H9 (cell line): ENCODE data around the gene DIAPH3. TPM values are rescaled to one million over a fixed set of nuclear protein-coding genes. Genes with fewer than 3 reads are reported as not detected.

Experiments used
- DNase-seq: peaks from one replicate; pipeline ENCODE4 v3.0.0-alpha.2; 2017
- H2AFZ ChIP-seq: one replicate; pipeline ENCODE4 v1.6.1; 2013; ENCODE audit warnings: mild to moderate bottlenecking, low read length, control low read depth, moderate library complexity
- H2AK5ac ChIP-seq: 2 replicates; pipeline ENCODE4 v1.6.1; 2013; ENCODE audit warnings: low read length, control low read depth, mixed read lengths; ENCODE audit not compliant: insufficient read length
- H2BK120ac ChIP-seq: one replicate; pipeline ENCODE4 v1.6.1; 2013; ENCODE audit warnings: low read depth, mild to moderate bottlenecking, low read length, control low read depth, inconsistent platforms; ENCODE audit not compliant: poor library complexity, severe bottlenecking
- H2BK12ac ChIP-seq: 2 replicates; pipeline ENCODE4 v1.6.1; 2013; ENCODE audit warnings: low read length, control low read depth, mixed read lengths, low read depth; ENCODE audit not compliant: insufficient read length
- H2BK15ac ChIP-seq: 2 replicates; pipeline ENCODE4 v1.6.1; 2013; ENCODE audit warnings: low read depth, low read length, control low read depth
- H2BK20ac ChIP-seq: one replicate; pipeline ENCODE4 v1.6.1; 2013; ENCODE audit warnings: low read depth, mild to moderate bottlenecking, low read length, control low read depth, inconsistent platforms; ENCODE audit not compliant: poor library complexity, severe bottlenecking
- H2BK5ac ChIP-seq: 2 replicates; pipeline ENCODE4 v1.6.1; 2013; ENCODE audit warnings: low read length, control low read depth, mixed read lengths; ENCODE audit not compliant: insufficient read length
- H3K14ac ChIP-seq: 2 replicates; pipeline ENCODE4 v1.6.1; 2013; ENCODE audit warnings: low read length, control low read depth; ENCODE audit not compliant: insufficient read depth
- H3K18ac ChIP-seq: 2 replicates; pipeline ENCODE4 v1.6.1; 2013; ENCODE audit warnings: low read depth, mild to moderate bottlenecking, mixed read lengths, low read length, control low read depth; ENCODE audit not compliant: insufficient read length
- H3K23ac ChIP-seq: 2 replicates; pipeline ENCODE4 v1.6.1; 2013; ENCODE audit warnings: low read length, control low read depth, mixed read lengths, low read depth; ENCODE audit not compliant: insufficient read length
- H3K23me2 ChIP-seq: 2 replicates; pipeline ENCODE4 v1.6.1; 2013; ENCODE audit warnings: low read depth, mild to moderate bottlenecking, mixed read lengths, low read length, control low read depth; ENCODE audit not compliant: insufficient read length, poor library complexity, severe bottlenecking
- H3K27ac ChIP-seq: 2 replicates; pipeline ENCODE4 v1.5.1; 2013; ENCODE audit warnings: low read length, control low read depth, mixed read lengths, low read depth; ENCODE audit not compliant: insufficient read length
- H3K27me3 ChIP-seq: 2 replicates; pipeline ENCODE4 v1.6.1; 2013; ENCODE audit warnings: low read length, control low read depth, inconsistent platforms; ENCODE audit not compliant: insufficient read depth
- H3K4ac ChIP-seq: 2 replicates; pipeline ENCODE4 v1.6.1; 2013; ENCODE audit warnings: low read depth, mild to moderate bottlenecking, control low read depth, inconsistent platforms, low read length, moderate library complexity
- H3K4me1 ChIP-seq: 2 replicates; pipeline ENCODE4 v1.6.1; 2013; ENCODE audit warnings: low read length, control low read depth, inconsistent platforms; ENCODE audit not compliant: insufficient read depth
- H3K4me2 ChIP-seq: 2 replicates; pipeline ENCODE4 v1.6.1; 2013; ENCODE audit warnings: low read length, control low read depth, mixed read lengths; ENCODE audit not compliant: insufficient read length, insufficient read depth
- H3K56ac ChIP-seq: 2 replicates; pipeline ENCODE4 v1.6.1; 2013; ENCODE audit warnings: low read depth, mild to moderate bottlenecking, mixed read lengths, low read length, control low read depth; ENCODE audit not compliant: insufficient read length
- H3K79me1 ChIP-seq: 2 replicates; pipeline ENCODE4 v1.6.1; 2013; ENCODE audit warnings: low read depth, mild to moderate bottlenecking, moderate library complexity, low read length, control low read depth, inconsistent platforms; ENCODE audit not compliant: insufficient read depth, poor library complexity, severe bottlenecking
- H3K79me2 ChIP-seq: 2 replicates; pipeline ENCODE4 v1.6.1; 2013; ENCODE audit warnings: low read length, control low read depth, inconsistent platforms; ENCODE audit not compliant: insufficient read depth
- H3K9ac ChIP-seq: 2 replicates; pipeline ENCODE4 v1.6.1; 2013; ENCODE audit warnings: low read length, control low read depth, mixed read lengths; ENCODE audit not compliant: insufficient read length; ENCODE audit errors: extremely low read depth
- H3K9me3 ChIP-seq: one replicate; pipeline ENCODE4 v1.6.1; 2013; ENCODE audit warnings: low read depth, low read length, inconsistent platforms; ENCODE audit not compliant: control insufficient read depth
- H3T11ph ChIP-seq: one replicate; pipeline ENCODE4 v1.6.1; 2013; ENCODE audit warnings: mild to moderate bottlenecking, low read length, control low read depth, inconsistent platforms
- H4K20me1 ChIP-seq: one replicate; pipeline ENCODE4 v1.6.1; 2013; ENCODE audit not compliant: control insufficient read depth, insufficient read length, insufficient read depth
- H4K5ac ChIP-seq: 2 replicates; pipeline ENCODE4 v1.6.1; 2013; ENCODE audit warnings: low read depth, mild to moderate bottlenecking, mixed read lengths, low read length, control low read depth; ENCODE audit not compliant: insufficient read length
- H4K8ac ChIP-seq: replicated peaks from 2 replicates; pipeline ENCODE4 v1.6.1; 2013; ENCODE audit warnings: low read length, control low read depth, mixed read lengths, low read depth; ENCODE audit not compliant: insufficient read length
- H4K91ac ChIP-seq: 2 replicates; pipeline ENCODE4 v1.6.1; 2013; ENCODE audit warnings: low read depth, mild to moderate bottlenecking, moderate library complexity, mixed read lengths, low read length, control low read depth; ENCODE audit not compliant: insufficient read length
- H3K27ac Mint-ChIP-seq, 3 experiments: 2 replicates in 2 of 3; 3 replicates in 1 of 3; pipeline ENCODE4 v1.8.0; 2020 to 2021; ENCODE audit warnings: mixed read lengths in 3 of 3, mild to moderate bottlenecking in 1 of 3, moderate library complexity in 1 of 3
- H3K27me3 Mint-ChIP-seq: 2 replicates; pipeline ENCODE4 v1.8.0; 2021; ENCODE audit warnings: low read depth, mild to moderate bottlenecking, moderate library complexity, mixed read lengths
- H3K36me3 Mint-ChIP-seq, 3 experiments: 2 replicates in 2 of 3; 3 replicates in 1 of 3; pipeline ENCODE4 v1.8.0; 2020 to 2021; ENCODE audit warnings: low read depth in 3 of 3, mixed read lengths in 3 of 3; ENCODE audit not compliant: insufficient read depth in 1 of 3
- H3K4me1 Mint-ChIP-seq, 2 experiments: 2 replicates each; pipeline ENCODE4 v1.8.0; 2020; ENCODE audit warnings: mixed read lengths in 2 of 2
- H3K4me3 Mint-ChIP-seq, 2 experiments: 2 replicates in 1 of 2; 3 replicates in 1 of 2; pipeline ENCODE4 v1.8.0; 2020 to 2021; ENCODE audit warnings: mild to moderate bottlenecking in 2 of 2, mixed read lengths in 2 of 2, moderate library complexity in 1 of 2
- H3K9me3 Mint-ChIP-seq, 2 experiments: 2 replicates in 1 of 2; 3 replicates in 1 of 2; pipeline ENCODE4 v1.8.0; 2020; ENCODE audit warnings: mild to moderate bottlenecking in 2 of 2, mixed read lengths in 2 of 2, moderate library complexity in 1 of 2
- WGBS: extraction: QIAGEN DNeasy Blood & Tissue Kit; methylation state at CpG from one replicate; pipeline ENCODE4 v1.1.7; 2013; ENCODE audit warnings: missing lambda C conversion rate, low lambda C conversion rate, mixed read lengths; ENCODE audit not compliant: insufficient read length; ENCODE audit errors: extremely low coverage; 5-methylcytosine and 5-hydroxymethylcytosine counted together
- total RNA-seq: library from RNA; stranded (reverse); gene quantifications from 2 replicates; pipeline ENCODE4 v1.2.1, GENCODE V29; 2021
- TF ChIP-seq, protein P1 (sequence below): fragments of 200-600 bp; sonication (generic); conservative IDR thresholded peaks from 3 replicates; pipeline ENCODE4 v1.8.0; 2021; ENCODE audit warnings: antibody characterized with exemption, mild to moderate bottlenecking

The DIAPH3 gene
- total RNA-seq, 1 experiment from 2014 or later: 23.1 TPM

DNA sequence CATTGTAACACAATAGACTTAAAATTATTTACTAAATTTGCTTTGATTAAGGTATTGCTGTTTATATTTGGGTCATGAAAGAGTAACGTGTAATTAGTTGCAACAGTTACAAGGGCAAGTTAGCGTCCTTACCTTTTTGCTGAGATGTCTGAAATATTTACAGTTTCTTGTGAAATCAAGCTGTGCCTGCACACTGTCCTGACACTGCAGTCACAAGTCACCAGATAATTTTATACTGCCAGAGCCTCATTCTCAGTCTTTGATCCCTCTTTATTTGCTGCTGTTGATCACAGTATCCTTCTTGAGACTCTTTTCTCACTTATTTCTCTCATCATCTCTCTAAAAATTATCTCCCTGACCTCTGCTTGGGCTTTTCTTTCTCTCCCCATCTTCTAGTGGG is 8.4 kb upstream of the DIAPH3 start:
- H3K9me3 Mint-ChIP-seq: no peaks in the 10 kb centered on the region
- no peaks in the 10 kb centered on the region for H4K20me1 ChIP-seq
- no peak overlapping the region for H2BK5ac ChIP-seq
- no peak overlapping the region for H4K8ac ChIP-seq
- no peak overlapping the region for H3K4ac ChIP-seq
- no peak overlapping the region for H4K5ac ChIP-seq
- no peaks in the 10 kb centered on the region for H3K9me3 ChIP-seq
- no peaks in the 10 kb centered on the region for H3K79me1 ChIP-seq
- H3K23ac ChIP-seq: no peak overlapping the region
- no peak overlapping the region for H3K9ac ChIP-seq
- H3K27ac ChIP-seq: no peak overlapping the region
- no peak overlapping the region for H3K14ac ChIP-seq
- H2AFZ ChIP-seq: no peak overlapping the region
- H3K79me2 ChIP-seq: no peaks in the 10 kb centered on the region
- no peak overlapping the region for H2BK120ac ChIP-seq
- no peaks in the 10 kb centered on the region for H3K27me3 ChIP-seq
- no peak overlapping the region for H2BK15ac ChIP-seq
- H2BK12ac ChIP-seq: no peak overlapping the region
- TF ChIP-seq, protein P1, sequence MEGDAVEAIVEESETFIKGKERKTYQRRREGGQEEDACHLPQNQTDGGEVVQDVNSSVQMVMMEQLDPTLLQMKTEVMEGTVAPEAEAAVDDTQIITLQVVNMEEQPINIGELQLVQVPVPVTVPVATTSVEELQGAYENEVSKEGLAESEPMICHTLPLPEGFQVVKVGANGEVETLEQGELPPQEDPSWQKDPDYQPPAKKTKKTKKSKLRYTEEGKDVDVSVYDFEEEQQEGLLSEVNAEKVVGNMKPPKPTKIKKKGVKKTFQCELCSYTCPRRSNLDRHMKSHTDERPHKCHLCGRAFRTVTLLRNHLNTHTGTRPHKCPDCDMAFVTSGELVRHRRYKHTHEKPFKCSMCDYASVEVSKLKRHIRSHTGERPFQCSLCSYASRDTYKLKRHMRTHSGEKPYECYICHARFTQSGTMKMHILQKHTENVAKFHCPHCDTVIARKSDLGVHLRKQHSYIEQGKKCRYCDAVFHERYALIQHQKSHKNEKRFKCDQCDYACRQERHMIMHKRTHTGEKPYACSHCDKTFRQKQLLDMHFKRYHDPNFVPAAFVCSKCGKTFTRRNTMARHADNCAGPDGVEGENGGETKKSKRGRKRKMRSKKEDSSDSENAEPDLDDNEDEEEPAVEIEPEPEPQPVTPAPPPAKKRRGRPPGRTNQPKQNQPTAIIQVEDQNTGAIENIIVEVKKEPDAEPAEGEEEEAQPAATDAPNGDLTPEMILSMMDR: no peak
- no peak overlapping the region for H3K4me3 Mint-ChIP-seq
- no CpG with 5 or more reads among the region's 2 CpGs for WGBS
- H2BK20ac ChIP-seq: no peak overlapping the region
- H3K56ac ChIP-seq: no peak overlapping the region
- H3K36me3 Mint-ChIP-seq: no peaks in the 10 kb centered on the region
- no peak for DNase-seq
- H3K27me3 Mint-ChIP-seq: no peaks in the 10 kb centered on the region
- H3K4me2 ChIP-seq: no peak overlapping the region
- H3K4me1 Mint-ChIP-seq: peaks cover 0 to 2% of the 10 kb centered on the region in 2 experiments; a peak in 2 of 4 replicates
- H3K18ac ChIP-seq: no peak overlapping the region
- H2AK5ac ChIP-seq: no peak overlapping the region
- H3T11ph ChIP-seq: no peak overlapping the region
- no peak overlapping the region for H4K91ac ChIP-seq
- no peak overlapping the region for H3K27ac Mint-ChIP-seq
- H3K4me1 ChIP-seq: no peaks in the 10 kb centered on the region
- H3K23me2 ChIP-seq: no peaks in the 10 kb centered on the region
